IMR-90 (cell line): Measurements from ENCODE around the gene TRPC6.

Experiments used
- BHLHE40 ChIP-seq: fragments of 150-350 bp; IDR thresholded peaks from 2 replicates; pipeline ENCODE4 v1.6.1; 2016; ENCODE audit warnings: mild to moderate bottlenecking, low read depth, low read length
- CEBPB ChIP-seq: IDR thresholded peaks from 2 replicates; pipeline ENCODE4 v1.6.1; 2012; ENCODE audit warnings: low read depth, low read length, improper control_type of control experiment
- CHD1 ChIP-seq: IDR thresholded peaks from 2 replicates; pipeline ENCODE4 v1.6.1; 2012; ENCODE audit warnings: low read depth, low read length, improper control_type of control experiment
- CTCF ChIP-seq: conservative IDR thresholded peaks from 2 replicates; pipeline ENCODE4 v1.5.1; 2012; ENCODE audit warnings: mild to moderate bottlenecking, low read depth, low read length, improper control_type of control experiment
- ELK1 ChIP-seq: fragments of 150-350 bp; IDR thresholded peaks from 2 replicates; pipeline ENCODE4 v1.6.1; 2016; ENCODE audit warnings: low read depth, mild to moderate bottlenecking, low read length, moderate library complexity, borderline replicate concordance
- FOS ChIP-seq: fragments of 150-350 bp; IDR thresholded peaks from 2 replicates; pipeline ENCODE4 v1.6.1; 2016; ENCODE audit warnings: low read depth, low read length
- MAFK ChIP-seq: IDR thresholded peaks from 2 replicates; pipeline ENCODE4 v1.6.1; 2012; ENCODE audit warnings: low read depth, low read length, improper control_type of control experiment
- MXI1 ChIP-seq: IDR thresholded peaks from 2 replicates; pipeline ENCODE4 v1.6.1; 2012; ENCODE audit warnings: low read depth, mild to moderate bottlenecking, low read length, moderate library complexity, borderline replicate concordance
- POLR2A ChIP-seq: IDR thresholded peaks from 2 replicates; pipeline ENCODE4 v1.6.1; 2012; ENCODE audit warnings: mild to moderate bottlenecking, low read depth, low read length
- RAD21 ChIP-seq: IDR thresholded peaks from 2 replicates; pipeline ENCODE4 v1.6.1; 2012; ENCODE audit warnings: low read length, improper control_type of control experiment
- RFX5 ChIP-seq: IDR thresholded peaks from 2 replicates; pipeline ENCODE4 v1.8.0; 2012; ENCODE audit warnings: low read depth, mild to moderate bottlenecking, low read length, moderate library complexity
- SMC3 ChIP-seq: fragments of 150-350 bp; IDR thresholded peaks from 2 replicates; pipeline ENCODE4 v1.6.1; 2016; ENCODE audit warnings: low read depth, mild to moderate bottlenecking, antibody characterized with exemption, low read length, moderate library complexity
- USF2 ChIP-seq: fragments of 150-350 bp; IDR thresholded peaks from 2 replicates; pipeline ENCODE4 v1.6.1; 2017; ENCODE audit warnings: mild to moderate bottlenecking, antibody characterized with exemption, low read length, low read depth

GRCh38 chr11:101521821-101522220 is 62.0 kb downstream of the TRPC6 start:
- no peak for TF ChIP-seq CTCF
- TF ChIP-seq POLR2A, result no peak
- TF ChIP-seq FOS, result no peak
- TF ChIP-seq SMC3, result no peak
- TF ChIP-seq CEBPB, result no peak
- TF ChIP-seq BHLHE40, result no peak
- no peak for TF ChIP-seq USF2
- TF ChIP-seq CHD1, result no peak
- TF ChIP-seq MXI1, result no peak
- TF ChIP-seq MAFK, result no peak
- no peak for TF ChIP-seq ELK1
- no peak for TF ChIP-seq RFX5
- TF ChIP-seq RAD21, result no peak
